GM18508 (cell line): Measurements from ENCODE around the gene SLC7A10.

Experiments
- ATAC-seq: cut with Tn5 transposase; IDR thresholded peaks from one replicate; pipeline ENCODE4 v1.9.1; 2021; ENCODE audit warnings: moderate number of reproducible peaks; ENCODE audit not compliant: insufficient read depth, unreplicated experiment

SLC7A10 gene

DNA sequence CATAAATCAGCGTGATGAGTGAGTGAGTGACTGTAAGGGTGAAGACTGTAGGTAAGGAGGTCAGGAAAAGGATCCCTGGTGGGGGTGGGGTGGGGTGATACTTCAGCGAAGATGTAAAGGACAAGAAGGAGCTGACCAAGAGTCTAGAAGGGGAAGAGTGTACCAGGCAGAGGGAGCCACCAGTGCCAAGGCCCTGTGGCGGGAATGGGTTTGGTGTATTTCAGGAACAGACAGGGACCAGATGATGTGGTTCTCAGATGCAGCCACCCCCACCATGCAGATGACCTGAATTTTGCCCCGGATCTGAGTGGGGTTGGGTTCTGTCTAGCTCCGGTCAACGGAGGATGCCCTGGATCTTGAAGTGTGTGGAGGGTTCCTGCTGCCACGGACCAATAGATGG lies 30.1 kb upstream of the SLC7A10 start:
- no peak for ATAC-seq

DNA sequence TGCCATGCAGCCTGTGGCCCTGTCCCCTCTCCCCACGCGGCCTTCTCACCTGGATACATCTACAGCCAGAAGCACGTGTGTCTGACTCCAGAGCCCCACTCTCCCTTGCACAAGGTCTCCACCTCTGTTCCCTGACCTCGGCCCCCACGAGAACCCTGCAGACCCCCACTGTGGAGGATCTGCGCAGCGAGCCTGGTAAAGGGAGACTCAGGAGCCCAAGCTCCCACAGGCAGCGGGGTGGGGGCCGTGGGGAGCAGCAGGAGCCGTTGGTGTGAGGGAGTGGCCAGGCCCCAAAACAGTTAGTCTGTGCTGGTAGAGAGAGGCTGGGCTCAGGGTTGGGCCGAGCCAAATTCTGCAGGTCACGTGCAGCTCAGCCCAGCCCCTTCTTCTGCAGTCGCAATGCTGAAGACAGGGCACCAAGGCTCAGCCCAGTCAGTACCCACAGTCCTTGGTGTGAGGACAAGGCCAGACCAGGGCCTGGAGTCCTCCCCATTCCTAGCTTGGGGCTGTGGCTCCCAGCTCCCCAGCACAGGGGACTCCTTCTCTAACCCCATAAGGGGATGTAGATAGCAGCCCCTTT lies 28.7 kb upstream of the SLC7A10 start:
- ATAC-seq = no peak

DNA sequence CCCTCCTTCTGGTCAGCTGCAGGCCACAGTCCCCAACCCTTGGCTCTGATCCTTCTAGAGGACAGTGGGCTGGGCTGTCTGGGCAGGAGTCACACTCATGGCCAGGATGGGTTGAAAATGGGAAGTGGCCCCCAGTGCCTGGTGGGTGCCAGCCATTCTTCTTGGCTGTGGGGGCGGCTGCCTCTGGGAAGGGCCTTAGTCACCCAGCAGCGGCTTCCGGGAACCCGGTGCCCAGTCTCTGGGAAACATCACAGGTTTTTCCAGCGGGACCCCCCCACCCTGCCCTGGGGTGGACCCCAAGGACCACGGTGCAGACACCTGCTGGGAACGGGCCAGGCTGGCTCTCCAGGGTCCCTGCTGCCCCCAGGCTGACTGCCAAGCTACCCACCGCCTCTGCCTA lies 27.3 kb upstream of the SLC7A10 start:
- no peak for ATAC-seq

DNA sequence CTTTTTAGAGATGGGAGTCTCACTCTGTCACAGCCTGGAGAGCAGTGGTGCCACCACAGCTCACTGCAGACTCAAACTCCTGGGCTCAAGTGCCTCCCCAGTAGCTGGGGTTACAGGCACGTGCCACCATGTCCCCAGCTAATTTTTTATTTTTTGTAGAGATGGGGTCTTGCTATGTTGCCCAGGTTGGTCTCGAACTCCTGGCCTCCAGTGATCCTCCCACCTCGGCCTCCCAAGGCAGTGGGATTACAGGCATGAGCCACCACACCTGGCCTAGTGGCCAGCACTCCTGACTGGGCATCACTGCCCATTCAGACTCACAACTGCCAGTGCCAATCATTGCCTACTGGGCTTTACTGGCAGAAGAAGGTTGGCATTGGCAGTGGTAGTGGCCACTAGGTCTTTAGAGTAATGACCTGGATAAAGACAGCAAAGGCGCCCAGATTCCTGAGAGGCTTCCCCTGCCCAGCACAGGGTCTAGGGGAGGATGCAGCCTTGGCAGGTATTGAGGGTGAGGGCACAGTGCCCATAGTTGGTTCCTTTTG lies 26.8 kb upstream of the SLC7A10 start:
- ATAC-seq = no peak

DNA sequence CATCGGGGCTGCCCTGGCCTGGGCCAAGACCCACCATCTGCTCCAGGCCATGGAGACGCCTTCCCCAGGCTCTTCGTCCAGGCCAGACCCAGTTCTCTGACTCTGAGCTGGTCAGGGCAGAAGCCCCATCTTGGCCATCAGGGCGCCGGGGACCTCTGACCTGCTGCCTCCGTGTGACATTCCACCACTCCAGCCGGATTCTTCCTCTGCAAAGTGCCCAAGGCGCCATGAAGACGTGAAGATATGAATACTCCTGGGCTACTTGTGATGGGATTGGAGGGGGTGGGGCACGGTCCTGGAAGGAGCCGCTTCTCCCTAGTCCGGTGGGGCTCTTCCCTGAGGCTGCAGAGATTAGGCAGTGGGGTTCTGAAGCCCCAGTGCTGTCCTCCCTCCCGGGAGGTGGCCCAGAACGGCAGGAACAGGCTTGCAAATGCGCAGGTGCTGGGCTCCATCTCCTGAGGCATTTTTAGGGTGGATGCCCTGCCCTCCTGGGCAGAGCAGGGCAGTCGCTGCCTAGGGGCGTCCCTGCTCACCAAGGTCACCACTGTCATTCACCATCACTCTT lies 26.0 kb upstream of the SLC7A10 start:
- no peak for ATAC-seq

DNA sequence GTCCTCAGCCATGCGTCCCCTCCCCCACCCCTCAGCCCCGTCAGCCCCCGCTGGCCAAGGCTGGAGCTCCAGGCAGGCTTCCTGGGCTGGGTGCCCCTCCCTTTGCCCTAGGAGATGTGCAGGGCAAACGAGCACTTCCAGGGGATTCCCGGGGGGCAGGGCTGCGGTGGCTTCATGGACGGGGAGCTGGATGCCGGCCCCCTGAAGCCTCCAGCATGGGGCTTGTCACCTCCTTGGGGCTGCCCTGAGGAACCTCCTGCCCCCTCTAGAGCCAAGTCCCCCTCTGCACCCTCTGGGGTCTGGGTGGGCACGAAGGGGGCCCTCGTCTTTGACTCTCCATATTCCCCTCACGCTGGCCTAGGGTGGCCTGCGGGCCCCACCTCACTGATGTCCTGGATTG lies 25.4 kb upstream of the SLC7A10 start:
- ATAC-seq = no peak

DNA sequence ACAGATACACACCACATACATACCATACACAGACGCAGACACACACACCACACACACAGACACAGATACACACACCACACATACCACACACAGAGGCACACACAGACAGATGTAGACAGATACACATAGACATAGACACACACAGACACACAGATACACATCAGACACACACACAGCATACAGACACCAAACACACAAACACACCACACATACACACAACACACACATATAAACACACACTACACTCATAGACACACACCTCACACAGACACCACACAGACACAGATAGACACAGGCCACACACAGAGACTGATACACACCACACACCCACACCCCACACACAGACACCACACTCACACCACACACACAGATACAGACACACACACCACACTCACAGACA lies 24.9 kb upstream of the SLC7A10 start:
- no peak for ATAC-seq

DNA sequence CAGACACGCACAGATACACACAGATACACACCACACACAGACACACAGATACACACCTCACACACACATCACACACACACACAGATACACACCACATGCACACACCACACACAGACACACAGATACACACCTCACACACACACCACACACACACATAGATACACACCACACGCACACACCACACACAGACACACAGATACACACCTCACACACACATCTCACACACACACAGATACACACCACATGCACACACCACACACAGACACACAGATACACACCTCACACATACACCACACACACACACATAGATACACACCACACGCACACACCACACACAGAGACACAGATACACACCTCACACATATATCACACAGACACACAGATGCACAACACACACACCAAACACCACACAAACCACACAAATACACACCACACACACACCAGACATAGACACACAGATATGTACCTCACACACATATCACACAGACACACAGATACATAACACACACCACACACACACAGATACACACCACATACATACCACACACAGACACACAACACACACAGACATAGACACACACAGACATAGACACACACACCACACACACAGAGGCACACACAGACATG lies 24.2 kb upstream of the SLC7A10 start:
- ATAC-seq = no peak

DNA sequence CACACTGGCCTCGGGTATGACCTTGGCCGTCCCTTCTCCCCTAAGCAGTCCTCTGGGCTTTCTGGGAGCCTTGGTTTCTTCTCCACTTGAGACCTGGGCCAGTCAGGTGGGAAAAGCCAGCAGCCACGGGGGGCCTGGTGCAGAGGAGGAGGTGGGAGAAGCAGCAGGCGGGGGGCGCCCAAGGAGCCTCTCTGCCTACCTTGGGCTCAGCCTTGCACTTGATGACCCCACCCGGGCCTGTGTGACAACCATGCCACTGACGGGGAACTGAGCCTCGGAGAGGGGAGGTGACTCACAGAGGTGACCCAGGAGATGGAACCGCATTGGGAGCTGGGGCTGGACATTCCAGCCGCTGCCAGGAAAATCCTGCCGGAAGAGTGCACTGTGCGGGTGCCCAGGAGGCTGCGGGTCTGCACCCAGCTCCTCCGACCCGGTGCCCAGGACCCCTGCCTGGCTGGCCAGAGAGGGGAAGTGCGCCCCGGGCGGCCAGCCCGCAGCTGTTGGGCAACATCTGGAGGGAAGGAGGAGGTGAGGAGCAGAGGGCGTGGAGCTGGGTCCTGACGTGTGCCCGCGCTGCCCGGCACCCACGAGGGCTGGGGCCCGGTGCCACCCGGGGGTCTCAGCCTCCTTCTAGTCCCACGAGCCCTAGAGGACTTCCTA lies 23.4 kb upstream of the SLC7A10 start:
- no peak for ATAC-seq

DNA sequence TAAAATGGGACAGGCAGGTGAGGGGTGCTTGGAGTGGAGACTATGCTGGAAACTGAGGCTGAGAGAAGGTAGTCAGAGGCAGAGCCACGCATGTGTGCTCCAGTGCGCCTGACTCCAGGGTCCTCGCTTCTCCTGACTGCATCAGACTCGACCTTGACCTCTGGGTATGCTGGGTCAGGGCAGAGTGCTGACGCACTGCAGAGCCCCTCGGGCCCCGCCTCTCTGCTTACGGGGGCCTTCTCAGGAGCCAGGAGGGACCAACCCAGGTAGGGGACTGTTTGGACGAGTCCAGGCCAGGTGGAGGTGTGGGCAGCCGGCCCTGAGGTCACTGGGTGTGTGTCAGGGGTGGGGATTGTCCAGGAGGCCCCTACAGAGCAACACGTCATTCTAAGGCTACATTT lies 22.9 kb upstream of the SLC7A10 start:
- ATAC-seq = no peak

DNA sequence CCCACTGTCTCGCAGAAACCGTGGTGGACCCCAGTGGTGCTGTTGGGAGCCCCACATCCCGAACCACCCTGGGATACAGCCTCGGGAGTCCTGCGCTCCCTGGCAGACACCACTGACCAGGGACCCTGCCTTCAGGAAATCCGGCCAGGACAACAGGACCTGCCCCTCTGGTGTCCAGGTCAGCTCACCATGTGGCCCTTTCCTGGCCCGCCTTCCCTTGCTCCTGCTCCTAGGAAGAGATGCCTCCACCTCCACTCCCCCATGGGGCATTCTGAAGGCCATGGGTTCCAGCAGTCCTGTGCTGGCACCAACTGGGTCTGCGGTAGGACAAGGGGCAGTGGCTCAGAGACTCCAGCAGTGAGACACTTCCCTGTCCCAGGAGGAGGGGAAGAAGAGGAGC lies 22.5 kb upstream of the SLC7A10 start:
- ATAC-seq = no peak

DNA sequence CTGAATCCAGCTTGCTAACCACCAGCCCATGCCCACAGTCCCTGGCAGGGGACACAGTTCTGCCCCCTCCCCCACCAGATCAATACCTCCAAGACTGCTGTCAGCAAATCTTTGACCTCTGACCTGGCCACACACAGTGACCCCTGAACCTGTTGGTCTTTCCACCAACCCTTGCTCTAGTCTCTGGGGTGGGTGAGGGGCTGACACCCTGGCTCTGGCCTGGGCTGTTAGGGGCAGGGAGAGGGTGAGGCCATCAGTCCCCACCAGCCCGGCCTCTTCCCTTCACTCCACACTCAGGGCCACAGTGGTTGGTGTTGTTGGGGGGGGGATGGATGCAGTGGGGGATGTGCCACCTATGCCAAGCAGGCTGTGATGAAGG lies 21.8 kb upstream of the SLC7A10 start:
- ATAC-seq = no peak

DNA sequence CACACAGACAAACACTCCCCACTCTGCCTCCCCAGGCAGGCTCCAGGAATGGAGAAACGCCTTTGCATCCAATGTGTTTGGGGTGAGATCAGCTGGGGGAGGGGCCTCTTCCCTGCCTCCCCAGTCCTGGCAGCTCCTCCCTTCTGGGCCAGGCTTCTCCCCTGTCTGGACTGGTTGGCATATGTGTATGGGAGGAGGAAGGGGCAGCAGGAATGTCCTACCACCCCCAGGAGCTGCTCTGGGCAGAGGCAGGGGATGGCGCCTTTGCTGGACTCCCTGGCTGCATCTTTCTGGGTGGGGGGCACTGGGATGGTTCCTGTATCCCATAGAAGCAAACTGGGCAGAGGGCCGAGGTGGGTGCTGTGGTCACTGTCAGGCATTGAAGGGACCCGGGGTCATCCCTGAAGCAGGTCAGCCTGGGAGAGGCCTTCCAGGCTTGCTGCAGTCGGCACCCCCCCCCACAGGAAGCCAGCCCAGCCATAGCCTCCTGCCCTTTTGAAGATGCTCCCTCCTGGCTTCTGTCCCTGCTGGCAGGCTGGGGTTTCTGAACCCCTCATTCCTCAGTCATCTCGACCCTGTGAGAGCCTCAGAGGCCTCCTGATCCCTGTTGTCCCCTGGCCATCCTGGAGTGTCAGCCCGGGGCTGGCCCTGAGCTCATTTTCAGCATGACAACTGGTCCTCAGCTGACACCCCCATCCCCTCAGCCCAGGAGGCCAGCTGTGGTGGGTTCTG lies 21.2 kb upstream of the SLC7A10 start:
- ATAC-seq = no peak

DNA sequence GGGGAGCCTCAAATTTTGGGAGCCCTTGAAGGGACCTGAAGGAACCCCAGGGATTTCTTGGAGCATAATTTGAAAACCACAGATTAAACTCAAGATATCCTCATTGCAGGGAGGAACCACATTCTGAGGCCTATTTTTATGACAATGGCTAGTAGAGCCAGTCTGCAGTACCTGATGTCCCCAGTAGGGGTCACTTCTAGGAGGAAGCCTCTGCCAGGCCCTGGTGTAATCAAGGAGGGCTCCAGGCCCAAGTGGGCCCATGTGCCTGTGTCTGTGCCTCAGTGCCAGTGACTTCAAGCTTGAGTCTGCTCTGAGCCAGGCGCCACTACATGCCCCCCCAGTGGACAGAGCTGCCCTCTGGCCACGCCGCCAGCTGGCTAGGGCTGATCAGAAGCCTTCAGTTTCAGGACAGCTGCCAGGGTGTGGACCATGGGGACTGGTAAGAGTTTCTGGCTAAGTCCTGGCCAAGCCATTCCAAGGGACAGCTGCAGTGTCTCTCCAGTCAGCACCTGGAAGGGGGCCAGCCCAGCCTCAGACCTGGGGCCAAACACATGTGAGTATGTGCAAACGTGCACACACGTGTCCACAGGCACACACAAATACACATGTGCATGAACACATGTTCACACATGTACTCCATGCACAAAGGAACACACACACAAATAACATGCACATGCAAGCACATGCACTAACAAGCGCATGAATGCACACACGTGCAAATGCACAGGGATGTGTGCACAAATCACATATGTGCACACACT lies 20.5 kb upstream of the SLC7A10 start:
- no peak for ATAC-seq

DNA sequence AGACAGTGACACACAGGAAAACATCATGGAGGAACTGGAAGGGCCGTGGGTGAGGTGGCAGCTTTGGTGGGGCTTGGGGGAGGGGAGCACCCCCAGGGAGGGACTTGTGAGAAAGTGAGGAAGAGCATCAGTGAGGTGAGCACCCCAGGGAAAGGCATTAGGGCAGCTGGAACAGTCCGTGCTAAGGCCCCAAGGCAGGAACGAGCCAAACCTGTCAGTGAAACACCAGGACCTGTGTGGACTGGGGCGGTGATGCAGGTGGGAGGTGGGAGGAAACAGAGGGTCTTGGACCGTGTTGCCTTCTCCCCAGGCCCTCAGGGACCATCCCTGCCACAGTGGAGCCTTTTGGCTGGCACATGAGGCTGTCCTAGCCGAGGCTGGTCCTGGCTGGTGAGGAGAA lies 17.3 kb upstream of the SLC7A10 start:
- no peak for ATAC-seq

DNA sequence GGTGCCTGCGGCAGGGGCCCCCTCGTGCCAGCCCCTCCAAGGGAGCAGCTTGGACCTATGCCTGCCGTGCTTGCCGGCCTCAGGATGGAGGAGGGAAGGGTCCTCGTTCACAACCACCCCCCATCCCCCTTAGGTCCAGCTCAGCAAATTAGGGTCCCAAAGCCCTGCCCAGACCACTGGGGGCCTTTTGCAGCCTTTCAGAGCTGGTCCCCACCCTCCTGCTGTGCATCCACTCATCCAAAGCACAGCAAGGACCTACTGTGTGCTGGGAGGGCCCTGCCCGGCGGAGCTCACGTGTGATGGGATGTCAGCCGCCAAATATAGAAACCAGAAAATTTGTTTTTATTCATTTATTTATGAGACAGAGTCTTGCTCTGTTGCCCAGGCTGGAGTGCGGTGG lies 16.5 kb upstream of the SLC7A10 start:
- ATAC-seq = no peak

DNA sequence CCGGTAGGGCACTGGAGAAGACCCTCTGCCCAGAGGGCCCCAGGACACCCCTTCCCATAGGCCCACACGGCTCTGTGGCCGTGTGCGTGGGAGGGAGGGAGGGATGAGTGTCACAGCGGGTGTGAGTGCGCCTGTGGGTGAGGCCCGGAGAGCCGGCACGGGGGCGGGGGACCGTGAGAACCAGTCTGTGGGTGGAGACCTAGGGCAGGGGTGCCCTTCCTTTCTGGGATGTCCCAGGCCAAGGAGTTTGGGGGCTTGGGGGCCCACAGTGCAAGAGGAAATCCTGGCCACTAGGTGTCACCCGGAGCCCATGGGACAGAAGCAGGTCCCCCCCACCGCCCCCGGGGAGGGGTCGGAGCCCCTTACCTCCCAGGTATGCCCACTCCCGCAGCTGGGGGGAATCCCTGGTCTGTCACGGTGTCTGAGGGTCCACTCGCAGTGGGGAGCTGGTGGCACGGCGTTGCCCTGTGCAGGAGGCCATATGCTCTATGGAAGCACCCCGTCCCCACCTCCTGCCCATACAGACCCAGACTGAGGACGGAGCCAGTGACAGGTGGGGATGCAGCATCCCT lies 16.0 kb upstream of the SLC7A10 start:
- no peak for ATAC-seq

DNA sequence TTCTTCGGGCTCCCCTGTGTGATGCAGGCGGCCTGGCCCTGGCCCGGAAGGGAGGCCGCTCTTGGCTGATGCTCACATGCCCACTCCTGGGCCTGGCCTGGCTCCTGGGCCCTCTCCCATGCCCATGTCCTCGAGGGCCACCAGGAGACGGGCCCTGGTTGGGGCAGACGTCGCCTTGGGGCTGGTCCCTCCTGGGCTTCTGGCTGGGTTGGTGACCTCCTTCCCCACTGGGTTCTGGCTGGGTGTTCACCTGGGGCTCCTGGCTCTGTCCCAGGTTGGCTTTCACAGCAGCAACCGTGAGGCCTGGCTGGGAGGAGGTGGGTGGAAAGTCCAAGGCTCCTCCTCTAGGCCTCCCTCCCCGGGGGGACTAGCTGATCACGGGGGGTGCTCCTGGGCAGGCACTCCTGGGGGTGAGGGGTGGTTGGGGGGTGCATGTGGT lies 15.5 kb upstream of the SLC7A10 start:
- ATAC-seq = no peak

DNA sequence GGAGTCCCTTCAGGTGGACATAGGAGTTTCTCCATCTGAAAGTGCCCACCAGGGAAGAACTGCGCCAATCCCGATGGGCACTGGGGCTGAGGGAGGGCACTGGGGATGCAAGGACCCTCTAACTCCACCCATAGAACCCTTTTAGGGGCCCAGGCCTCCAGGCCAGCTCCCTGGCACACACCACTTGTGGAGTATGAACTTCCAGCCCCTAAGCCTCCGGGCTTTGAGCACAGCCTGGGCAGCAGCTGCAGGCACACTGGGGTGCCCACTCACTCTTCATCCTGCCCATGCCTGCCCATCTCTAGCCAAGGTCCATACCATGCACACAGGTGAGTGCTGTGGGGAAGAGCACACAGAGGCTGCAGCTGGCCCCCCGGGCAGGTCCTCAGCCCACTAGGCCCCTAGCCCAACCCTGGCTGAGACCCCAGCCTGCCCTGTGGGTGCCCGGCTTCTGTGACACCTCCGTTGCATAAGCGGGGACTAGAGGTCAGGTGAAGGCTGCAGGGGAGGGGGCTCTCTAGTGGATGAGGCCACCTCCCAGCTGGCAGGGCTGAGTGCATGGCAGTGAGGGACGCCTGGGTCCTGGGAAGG lies 14.6 kb upstream of the SLC7A10 start:
- no peak for ATAC-seq
